Measurements from ENCODE around the gene WWOX.

WWOX gene

GRCh38 chr16:78227855-78228254, 128.4 kb downstream of the WWOX start:
- DNase-seq (ENCODE audit: low spot score), result peak; percentile 44

- no peak for DNase-seq (ENCODE audit: low spot score)
Observed at GRCh38 chr16:78228704-78229103, 129.2 kb downstream of the WWOX start.

DNA sequence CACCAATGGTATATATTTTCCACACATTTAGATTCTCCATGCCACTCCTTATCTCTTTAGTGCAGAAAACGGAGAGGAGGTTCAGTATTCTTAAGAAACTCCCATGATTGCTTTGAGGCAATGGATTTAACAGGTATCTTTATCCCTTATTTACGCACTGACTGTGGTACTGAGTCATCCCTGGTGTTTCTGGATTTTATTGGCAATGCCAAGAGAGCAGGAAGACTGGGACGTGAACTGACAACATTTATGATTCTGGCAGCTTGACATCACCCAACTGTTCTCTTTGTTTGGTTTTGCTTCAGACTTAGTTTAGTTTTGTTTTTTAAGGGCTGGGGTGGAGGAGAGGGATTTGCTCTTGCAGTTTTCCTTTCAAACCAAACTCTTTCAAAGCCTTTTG, 131.4 kb downstream of the WWOX start:
- DNase-seq (ENCODE audit: low spot score), result no peak

GRCh38 chr16:78235168-78235800, 135.8 kb downstream of the WWOX start:
- peak; percentile 84 for DNase-seq (ENCODE audit: low spot score)

- no peak for DNase-seq (ENCODE audit: low spot score)
Observed at GRCh38 chr16:78235876-78236275, 136.4 kb downstream of the WWOX start.

DNA sequence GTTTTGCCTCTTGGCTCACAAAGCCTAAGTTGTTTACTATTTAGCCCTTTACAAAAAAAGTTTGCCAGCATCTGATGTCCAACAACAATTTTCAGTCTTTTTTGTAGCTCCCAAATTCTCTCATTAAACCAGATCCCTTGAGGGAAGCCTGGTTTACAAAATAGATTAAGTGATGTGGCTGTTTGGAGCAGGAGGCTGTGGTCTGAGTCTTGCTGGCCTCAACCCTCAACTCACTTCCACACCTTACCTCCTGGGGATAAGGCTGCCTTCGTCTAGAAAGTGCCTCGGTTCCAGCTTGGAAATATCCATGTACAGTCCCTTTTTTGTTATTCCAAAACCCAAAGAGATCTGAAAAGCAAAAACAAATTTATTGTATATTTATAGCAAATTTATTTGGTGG, 138.4 kb downstream of the WWOX start:
- no peak for DNase-seq (ENCODE audit: low spot score)

DNA sequence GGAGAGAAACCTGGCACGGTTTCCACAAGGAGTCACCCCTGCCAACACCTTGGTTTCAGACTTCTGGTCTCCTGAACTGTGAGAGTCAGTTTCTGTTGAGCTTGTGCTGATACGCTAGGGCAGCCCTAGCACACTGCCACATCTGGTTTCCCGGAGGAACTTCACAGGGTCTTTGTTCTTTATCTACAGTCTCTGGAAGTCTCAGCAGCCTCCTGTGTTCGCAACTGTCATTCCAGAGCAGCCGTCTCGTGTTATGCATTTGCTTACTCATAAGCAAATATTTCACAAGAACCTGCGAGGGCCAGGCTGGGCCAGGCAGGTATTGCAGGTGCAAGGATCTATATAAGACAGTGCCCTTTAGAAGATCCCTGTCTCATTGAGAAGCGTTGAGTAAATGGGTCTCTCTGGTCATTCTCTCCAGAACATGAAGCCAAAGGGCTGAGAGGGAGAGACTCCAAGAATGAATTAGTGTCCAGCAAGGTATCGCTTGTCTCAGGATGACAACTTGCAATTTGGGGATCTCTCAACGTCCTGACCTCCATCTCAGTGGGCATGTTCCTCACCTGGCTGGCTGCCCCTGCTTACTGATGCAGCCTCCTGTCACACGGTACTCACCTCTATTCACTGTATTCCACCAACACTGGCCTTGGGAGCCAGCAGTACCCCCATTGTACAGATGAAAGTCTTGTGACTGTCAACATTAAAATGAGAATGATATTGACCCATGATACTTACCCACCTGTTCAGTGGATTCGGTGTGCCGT, 141.2 kb downstream of the WWOX start:
- DNase-seq (ENCODE audit: low spot score), result no peak

- DNase-seq (ENCODE audit: low spot score), result no peak
Observed at GRCh38 chr16:78242239-78242630, 142.8 kb downstream of the WWOX start.

DNA sequence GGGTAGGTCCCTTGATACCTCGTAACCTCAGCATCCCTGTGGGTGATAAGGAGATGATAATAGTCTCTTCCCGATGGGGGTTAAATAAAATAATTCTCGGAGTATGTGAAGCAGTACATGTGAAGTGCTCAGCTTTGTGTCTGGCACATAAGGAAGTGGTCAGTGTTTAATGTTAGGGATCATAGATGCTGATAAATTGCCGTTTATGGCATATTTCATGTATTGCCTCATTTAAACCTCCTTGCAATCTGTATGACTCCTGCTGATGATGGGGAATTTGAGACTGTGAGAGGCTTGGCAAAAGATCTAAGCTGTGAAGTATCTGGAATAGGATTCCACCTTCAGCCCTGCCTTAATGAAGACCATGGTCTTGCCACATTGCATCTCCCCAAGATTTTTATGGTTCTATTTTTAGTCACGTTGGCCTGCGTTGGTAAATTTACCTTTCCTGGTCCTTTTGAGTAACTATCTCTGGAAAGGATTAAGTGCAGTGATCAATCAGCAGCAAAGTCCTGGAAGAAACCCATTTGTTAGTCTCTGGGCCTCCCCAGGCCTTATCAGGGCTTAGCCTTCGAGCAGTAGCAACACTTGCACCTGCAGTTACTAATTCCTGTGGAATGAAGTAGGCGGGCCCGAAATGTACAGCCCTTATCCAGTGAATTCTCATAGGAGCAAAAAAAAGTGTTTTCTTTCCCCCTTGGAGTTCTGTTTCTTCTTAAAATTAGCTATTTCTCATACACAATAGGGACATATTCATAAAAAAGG, 144.9 kb downstream of the WWOX start:
- DNase-seq (ENCODE audit: low spot score), result no peak

DNA sequence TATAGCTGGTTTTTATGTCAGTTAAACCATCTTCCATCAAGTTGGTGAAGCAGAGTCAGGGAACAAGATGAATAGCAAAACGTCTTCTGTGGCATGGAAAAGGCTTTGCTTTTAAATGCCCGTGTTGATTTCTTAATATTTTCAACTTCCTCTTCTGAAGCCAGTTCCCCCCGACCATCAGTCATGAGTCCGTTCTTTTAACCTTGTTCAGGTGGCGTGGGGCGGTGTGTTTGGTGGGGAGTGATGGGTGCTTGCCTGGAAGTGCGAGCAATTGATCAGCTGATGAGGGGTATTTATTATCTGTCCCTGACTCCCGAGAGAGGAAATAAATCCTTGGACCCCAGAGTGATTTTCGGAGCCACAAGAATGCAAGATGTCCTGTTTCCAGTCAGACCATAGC, 147.1 kb downstream of the WWOX start:
- no peak for DNase-seq (ENCODE audit: low spot score)

DNA sequence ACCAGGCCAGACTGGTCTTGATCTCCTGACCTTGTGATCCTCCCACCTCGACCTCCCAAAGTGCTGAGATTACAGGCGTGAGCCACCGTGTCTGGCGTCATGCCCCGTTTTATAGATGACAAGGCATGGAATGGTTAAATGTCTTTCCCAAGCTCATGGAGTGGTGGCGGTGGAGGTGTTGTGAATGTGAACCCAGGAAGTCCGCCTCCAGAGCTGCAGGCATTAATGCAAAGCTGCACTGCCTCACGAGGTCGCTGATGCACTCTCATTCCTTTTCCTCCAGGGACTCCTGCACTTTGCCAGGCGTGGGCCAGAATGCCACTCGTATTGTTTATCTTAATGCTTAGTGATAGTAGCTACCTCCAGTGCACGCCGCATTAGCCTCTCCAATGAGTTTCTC, 149.6 kb downstream of the WWOX start:
- DNase-seq (ENCODE audit: low spot score), result peak; percentile 68

- DNase-seq (ENCODE audit: low spot score), result no peak
Observed at GRCh38 chr16:78249832-78250231, 150.4 kb downstream of the WWOX start.

GRCh38 chr16:78251115-78251514, 151.7 kb downstream of the WWOX start:
- no peak for DNase-seq (ENCODE audit: low spot score)

- no peak for DNase-seq (ENCODE audit: low spot score)
Observed at GRCh38 chr16:78252757-78253156, 153.3 kb downstream of the WWOX start.

- no peak for DNase-seq (ENCODE audit: low spot score)
Observed at GRCh38 chr16:78254841-78255240, 155.4 kb downstream of the WWOX start.

GRCh38 chr16:78256686-78257375, 157.4 kb downstream of the WWOX start:
- no peak for DNase-seq (ENCODE audit: low spot score)

GRCh38 chr16:78257376-78257728, 157.9 kb downstream of the WWOX start:
- DNase-seq (ENCODE audit: low spot score), result no peak

DNA sequence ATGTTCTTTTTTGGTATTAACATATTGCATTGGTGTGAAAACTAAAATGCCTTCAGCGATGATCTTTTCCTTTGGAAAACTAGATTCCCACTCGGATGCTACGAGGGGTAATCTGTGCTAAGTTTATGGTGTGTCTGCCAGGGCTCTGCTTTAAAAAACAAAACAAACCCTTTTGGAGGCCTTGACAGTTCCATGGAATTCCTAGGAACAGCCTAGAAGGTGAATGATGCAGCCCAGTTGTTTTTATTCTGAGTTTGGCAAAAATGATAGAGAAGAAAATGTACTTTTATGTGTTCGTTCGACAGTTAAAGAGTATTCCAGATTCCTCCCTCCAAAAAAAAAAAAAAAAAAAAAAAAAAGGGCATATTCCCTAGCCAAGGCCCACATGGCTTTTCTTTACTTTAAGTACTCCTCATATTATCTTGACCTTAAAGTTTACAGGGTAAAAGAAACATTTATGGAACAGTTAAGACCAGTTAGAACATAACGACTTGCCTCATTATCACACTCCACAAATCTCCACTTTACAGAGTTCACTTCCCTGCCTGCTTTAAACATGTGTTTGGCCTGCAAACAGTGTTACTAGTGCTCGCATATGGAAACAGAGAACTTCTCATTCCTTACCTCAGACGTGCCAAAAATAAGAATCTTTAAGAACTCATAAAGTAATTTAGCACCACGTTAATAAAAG, 159.1 kb downstream of the WWOX start:
- DNase-seq (ENCODE audit: low spot score), result no peak

- no peak for DNase-seq (ENCODE audit: low spot score)
Observed at GRCh38 chr16:78259873-78260272, 160.4 kb downstream of the WWOX start.

DNA sequence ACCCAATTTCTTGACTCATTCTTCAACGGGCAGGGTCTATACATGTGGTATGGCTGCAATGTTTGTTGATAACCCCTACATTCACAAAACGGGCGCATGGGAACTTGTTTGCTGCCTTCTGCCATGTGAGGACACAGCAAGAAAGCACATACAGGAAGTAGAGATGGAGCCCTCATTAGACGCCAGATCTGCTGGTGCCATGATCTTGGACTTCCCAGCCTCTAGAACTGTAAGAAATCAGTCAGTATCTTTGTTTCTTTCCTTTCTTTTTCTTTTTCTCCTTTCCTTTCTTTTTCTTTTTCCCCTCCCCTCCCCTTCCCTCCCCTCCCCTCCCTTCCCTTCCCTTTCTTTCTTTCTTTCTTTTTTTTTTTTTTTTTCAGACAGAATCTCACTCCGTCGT, 165.2 kb downstream of the WWOX start:
- DNase-seq (ENCODE audit: low spot score), result no peak

- no peak for DNase-seq (ENCODE audit: low spot score)
Observed at GRCh38 chr16:78269256-78269655, 169.8 kb downstream of the WWOX start.

DNA sequence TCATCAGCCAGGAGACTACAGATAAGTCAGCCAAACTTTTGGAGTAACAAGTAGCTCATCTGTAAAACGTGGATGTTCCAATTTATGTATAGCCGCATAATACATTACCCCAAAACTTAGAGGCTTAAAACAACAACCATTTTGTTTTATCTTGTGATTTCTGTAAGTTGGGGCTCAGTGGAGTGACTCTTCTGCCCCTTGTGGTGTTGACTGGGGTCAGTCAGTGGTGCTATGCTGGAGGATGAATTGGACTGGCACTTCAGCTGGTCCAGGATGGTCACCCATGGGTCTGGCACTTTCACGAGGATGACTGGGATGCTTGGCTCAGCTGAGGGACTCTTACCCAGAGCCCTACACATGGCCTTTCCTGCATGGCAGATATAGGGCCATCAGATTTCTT, 172.5 kb downstream of the WWOX start:
- no peak for DNase-seq (ENCODE audit: low spot score)

All from ecto neural progenitor cell (in vitro differentiated cells).